ENCODE measurements around the gene MLST8.

DNA sequence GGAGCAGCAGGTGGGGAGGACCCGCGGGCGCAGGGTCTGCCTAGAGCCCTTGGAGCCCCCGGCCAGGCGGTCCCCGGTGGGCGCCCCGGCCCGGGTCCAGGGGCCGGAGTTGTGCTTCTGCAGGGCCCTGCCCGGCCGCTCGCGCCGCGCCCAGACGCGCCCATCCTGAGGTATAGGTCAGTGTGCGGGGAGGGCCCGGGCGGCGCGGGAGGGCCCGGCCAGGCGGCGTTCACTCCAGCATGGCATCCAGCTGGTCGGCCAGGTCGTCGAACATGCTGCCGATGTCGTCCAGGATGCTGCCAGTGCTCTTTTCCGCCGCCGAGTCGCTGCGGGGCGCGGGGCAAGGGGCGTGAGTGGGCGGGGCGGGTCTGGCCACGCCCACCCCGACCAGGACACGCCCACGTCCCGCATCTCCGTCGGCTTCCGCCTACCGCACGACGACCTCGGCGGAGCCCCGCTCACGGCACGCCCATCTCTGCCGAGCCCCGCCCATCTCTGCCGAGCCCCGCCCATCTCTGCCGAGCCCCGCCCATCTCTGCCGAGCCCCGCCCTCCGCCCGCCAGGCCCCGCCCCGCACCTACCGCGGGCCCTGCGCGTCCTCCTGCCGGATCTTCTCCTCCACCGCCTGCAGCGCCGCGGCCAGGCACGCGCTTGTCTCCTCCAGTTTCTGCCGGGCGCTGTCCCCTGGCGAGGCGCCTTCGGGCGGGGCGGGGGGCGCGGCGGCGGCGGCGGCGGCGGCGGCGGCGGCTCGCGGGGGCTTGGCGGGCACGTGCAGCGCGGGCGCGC lies 26.7 kb upstream of the MLST8 start:
- TF ChIP-seq, protein P1, sequence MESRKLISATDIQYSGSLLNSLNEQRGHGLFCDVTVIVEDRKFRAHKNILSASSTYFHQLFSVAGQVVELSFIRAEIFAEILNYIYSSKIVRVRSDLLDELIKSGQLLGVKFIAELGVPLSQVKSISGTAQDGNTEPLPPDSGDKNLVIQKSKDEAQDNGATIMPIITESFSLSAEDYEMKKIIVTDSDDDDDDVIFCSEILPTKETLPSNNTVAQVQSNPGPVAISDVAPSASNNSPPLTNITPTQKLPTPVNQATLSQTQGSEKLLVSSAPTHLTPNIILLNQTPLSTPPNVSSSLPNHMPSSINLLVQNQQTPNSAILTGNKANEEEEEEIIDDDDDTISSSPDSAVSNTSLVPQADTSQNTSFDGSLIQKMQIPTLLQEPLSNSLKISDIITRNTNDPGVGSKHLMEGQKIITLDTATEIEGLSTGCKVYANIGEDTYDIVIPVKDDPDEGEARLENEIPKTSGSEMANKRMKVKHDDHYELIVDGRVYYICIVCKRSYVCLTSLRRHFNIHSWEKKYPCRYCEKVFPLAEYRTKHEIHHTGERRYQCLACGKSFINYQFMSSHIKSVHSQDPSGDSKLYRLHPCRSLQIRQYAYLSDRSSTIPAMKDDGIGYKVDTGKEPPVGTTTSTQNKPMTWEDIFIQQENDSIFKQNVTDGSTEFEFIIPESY (IDR thresholded peaks at IDR 0.05; ENCODE audit: extremely low read depth, insufficient replicate concordance, low read length): no peak
- TF ChIP-seq YY1 (IDR thresholded peaks at IDR 0.05; ENCODE audit: extremely low read depth, insufficient replicate concordance, low read depth, low read length): no peak
- TF ChIP-seq, protein P2, sequence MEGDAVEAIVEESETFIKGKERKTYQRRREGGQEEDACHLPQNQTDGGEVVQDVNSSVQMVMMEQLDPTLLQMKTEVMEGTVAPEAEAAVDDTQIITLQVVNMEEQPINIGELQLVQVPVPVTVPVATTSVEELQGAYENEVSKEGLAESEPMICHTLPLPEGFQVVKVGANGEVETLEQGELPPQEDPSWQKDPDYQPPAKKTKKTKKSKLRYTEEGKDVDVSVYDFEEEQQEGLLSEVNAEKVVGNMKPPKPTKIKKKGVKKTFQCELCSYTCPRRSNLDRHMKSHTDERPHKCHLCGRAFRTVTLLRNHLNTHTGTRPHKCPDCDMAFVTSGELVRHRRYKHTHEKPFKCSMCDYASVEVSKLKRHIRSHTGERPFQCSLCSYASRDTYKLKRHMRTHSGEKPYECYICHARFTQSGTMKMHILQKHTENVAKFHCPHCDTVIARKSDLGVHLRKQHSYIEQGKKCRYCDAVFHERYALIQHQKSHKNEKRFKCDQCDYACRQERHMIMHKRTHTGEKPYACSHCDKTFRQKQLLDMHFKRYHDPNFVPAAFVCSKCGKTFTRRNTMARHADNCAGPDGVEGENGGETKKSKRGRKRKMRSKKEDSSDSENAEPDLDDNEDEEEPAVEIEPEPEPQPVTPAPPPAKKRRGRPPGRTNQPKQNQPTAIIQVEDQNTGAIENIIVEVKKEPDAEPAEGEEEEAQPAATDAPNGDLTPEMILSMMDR (IDR thresholded peaks at IDR 0.05 in 2 of 3, conservative IDR thresholded peaks at IDR 0.05 in 1 of 3; ENCODE audit: borderline replicate concordance in 1 of 3, insufficient read depth in 1 of 3, low read depth in 2 of 3, low read length in 2 of 3): no peak
- peak; percentile 45; the same call in 1 of the 2 replicates for TF ChIP-seq EGR1 (IDR thresholded peaks at IDR 0.05; ENCODE audit: low read depth)
- no peak for TF ChIP-seq ELF1 (IDR thresholded peaks at IDR 0.05; ENCODE audit: borderline replicate concordance, low read depth)
